ENCODE measurements around the gene COL26A1.

The COL26A1 gene

DNA sequence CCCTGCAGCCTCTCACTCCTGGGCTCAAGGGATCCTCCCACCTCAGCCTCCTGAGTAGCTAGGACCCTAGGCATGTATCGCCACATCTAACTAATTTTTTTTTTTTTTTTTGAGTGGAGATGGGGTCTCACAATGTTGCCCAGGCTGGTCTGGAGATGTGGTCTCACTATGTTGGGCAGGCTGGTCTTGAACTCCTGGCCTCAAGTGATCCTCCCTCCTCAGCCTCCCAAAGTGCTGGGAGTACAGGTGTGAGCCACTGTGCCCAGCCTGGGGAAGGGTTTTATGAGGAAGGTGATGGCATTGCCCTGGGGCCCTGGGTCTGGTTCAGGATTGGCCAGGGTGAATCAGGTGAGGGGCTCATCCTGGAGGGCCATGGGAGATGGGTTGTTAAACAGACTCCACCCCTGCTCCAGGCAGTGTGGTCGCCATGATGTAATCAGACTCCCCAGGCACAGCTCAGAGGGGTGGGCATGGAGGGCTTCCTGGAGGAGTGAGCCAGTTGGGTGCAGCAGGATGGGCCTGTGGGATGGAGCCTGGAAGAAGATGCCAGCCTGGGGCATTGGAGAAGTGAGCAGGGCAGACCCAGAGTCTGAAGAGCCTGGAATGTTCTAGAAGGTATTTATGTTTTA lies 183.7 kb downstream of the COL26A1 start:
- TF ChIP-seq, protein P1, sequence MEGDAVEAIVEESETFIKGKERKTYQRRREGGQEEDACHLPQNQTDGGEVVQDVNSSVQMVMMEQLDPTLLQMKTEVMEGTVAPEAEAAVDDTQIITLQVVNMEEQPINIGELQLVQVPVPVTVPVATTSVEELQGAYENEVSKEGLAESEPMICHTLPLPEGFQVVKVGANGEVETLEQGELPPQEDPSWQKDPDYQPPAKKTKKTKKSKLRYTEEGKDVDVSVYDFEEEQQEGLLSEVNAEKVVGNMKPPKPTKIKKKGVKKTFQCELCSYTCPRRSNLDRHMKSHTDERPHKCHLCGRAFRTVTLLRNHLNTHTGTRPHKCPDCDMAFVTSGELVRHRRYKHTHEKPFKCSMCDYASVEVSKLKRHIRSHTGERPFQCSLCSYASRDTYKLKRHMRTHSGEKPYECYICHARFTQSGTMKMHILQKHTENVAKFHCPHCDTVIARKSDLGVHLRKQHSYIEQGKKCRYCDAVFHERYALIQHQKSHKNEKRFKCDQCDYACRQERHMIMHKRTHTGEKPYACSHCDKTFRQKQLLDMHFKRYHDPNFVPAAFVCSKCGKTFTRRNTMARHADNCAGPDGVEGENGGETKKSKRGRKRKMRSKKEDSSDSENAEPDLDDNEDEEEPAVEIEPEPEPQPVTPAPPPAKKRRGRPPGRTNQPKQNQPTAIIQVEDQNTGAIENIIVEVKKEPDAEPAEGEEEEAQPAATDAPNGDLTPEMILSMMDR (IDR thresholded peaks at IDR 0.05; ENCODE audit: low read depth, low read length): no peak
- DNase-seq (ENCODE audit: low read depth in 2 of 2): no peak
- H3K4me3 ChIP-seq (replicated peaks in 1 of 2; ENCODE audit: low read depth in 2 of 2, low read length in 2 of 2): no peak overlapping the region

DNA sequence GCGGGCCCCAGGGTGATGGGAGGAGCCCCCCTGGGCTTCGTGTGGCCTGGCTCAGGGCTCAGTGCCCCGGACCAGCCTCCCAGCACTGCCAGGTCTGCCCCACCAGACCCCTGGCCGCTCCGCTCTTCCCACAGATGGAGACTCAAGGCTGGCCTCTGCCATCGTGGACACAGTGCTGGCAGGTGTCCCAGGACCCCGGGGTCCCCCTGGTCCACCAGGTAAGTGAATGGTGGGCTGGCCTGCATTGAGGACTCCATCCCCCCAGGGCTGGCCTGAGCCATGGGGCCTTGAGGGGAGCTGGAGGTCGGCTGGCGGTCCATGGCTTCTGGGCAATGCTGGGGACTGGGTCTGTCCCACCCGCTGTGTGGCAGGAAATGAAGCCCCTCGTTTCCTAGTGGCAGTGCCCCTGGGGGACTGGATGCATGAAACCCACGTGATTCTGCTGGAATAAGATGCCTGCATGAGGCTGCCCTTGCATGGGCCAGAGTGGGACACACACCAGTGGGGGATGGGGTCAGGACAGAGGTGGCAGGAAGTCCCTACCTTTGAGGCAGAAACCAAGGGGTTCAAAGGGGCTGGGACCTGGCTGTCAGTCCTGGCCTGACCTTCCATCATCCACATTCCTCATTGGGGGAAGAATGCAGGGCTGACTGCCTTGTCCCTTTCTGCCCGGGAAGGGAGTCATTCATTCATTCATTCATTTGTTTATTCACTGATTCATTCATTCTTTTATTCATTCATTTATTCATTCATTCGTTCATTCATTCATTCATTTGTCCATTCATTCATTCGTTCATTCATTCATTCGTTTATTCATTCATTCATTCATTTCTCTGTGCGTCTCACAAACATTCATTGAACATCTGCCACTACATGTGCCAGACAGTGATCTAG lies 184.6 kb downstream of the COL26A1 start:
- no peak overlapping the region for H3K4me3 ChIP-seq (replicated peaks in 1 of 2; ENCODE audit: low read depth in 2 of 2, low read length in 2 of 2)
- TF ChIP-seq, protein P1 (IDR thresholded peaks at IDR 0.05; ENCODE audit: low read depth, low read length): no peak
- DNase-seq (ENCODE audit: low read depth in 2 of 2): no peak

DNA sequence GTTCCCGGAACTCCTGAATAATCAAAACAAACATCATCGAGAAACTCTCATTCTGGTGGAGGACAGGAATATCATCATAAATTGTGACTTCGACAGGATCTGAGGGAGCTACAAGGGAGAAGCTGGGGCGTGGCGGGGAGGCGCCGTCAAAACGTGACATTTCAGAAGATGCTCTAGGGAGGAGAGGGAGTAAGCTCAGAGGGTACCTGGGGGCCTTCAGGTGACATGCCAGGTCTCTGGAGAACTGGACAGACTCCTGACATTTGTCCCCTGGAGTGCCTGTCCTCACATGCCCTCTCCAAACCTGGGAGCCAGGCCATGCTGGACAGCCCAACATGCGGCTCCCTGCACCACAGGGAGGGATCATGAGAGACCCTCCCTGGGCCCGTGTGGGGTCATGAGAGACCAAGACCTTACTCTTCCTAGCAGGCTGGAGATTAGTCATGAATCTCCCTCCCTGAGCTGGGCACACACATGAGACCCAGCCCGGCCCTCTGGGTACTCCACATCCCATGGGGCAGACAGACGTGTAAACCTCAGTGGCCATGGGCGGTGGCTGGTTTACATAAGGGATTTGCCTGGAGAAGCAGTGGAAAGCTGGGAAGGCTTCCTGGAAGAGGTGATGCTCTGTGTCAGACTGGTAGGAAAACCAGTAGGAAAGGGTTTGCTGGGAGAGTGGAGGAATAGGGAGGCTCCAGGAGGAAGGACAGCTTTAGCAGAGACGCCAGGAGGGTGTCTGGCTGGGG lies 185.4 kb downstream of the COL26A1 start:
- TF ChIP-seq, protein P1 (IDR thresholded peaks at IDR 0.05; ENCODE audit: low read depth, low read length): no peak
- no peak for DNase-seq (ENCODE audit: low read depth in 2 of 2)
- H3K4me3 ChIP-seq (replicated peaks in 1 of 2; ENCODE audit: low read depth in 2 of 2, low read length in 2 of 2): no peak overlapping the region

DNA sequence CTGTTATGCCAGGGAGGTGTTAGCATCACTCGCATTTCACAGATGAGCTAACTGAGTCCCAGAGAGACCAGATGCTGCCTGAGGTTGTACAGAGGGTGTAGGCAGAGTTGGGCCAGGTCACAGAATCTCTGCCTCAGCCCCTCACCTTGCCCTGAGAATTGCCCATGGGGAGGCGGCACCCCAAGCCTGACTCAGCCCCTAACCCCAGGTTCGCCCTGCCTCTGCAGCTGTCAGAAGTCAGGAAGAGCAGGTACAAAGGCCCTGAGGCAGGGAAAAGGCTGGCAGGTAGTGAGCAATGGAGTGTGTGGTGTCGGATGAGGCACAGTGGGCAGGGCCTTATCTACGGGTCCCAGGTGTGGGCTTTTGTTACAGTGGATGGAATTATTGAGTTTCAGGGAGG lies 187.1 kb downstream of the COL26A1 start:
- no peak overlapping the region for H3K4me3 ChIP-seq (replicated peaks in 1 of 2; ENCODE audit: low read depth in 2 of 2, low read length in 2 of 2)
- TF ChIP-seq, protein P1 (IDR thresholded peaks at IDR 0.05; ENCODE audit: low read depth, low read length): no peak
- no peak for DNase-seq (ENCODE audit: low read depth in 2 of 2)

DNA sequence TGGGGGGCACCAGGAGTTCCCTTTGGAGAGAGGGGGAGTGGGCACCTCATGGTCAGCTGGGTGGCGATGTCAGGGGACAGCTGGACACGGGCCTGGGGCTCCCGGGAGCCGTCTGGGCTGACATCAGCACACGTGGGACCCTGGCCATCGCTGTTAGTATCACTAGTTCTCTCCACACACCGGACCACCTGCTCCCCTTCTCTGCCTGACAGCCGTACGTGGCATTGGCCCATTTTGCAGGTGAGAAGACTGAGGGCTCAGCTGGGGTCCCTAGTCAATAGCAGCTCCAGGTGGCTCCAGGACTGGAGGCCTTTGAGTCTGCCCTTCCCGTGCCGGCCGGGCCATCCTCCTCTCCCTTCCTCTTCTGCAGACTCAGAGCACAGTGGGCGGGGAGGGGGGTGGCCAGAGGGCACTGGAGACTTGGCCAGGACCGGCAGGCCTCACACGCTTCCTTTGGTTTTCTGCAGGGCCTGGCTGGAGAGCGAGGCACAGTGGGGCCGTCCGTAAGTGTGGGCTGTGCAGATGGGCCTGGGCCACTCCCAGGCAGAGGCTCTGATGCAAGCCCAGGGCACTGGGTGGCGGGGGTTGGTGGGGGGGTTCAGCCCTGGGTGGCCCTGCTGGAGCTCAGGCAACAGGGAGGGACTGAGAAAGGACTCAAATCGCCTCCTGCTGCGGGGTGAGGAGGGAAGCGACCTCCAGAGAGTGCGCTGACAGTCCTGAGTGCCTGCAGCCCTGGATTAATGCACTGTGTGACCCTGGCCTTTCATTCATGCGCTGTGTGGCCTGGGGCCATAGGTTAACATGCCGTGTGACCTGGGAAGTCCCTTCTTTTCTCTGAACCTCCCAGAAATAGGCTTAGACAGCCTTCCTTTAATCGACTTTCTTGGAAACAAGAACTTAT lies 188.2 kb downstream of the COL26A1 start:
- no peak overlapping the region for H3K4me3 ChIP-seq (replicated peaks in 1 of 2; ENCODE audit: low read depth in 2 of 2, low read length in 2 of 2)
- DNase-seq (ENCODE audit: low read depth in 2 of 2): no peak
- TF ChIP-seq, protein P1 (IDR thresholded peaks at IDR 0.05; ENCODE audit: low read depth, low read length): no peak
